ENCODE results near the gene MYOCOS.

GRCh38 chr1:171595324-171595723 lies 26.7 kb upstream of the MYOCOS start:
- TF ChIP-seq CTCF (IDR thresholded peaks at IDR 0.05; ENCODE audit: low read depth, low read length) (no peak), POLR2A (IDR thresholded peaks at IDR 0.05; ENCODE audit: extremely low read depth, insufficient read length) (no peak), MYC (IDR thresholded peaks at IDR 0.05; ENCODE audit: low read depth, low read length) (no peak)

All from NB4 (cell line).